Keratinocyte (primary cell): ENCODE data around the gene PRR29. TPM values are rescaled to one million over a fixed set of nuclear protein-coding genes. Genes with fewer than 3 reads are reported as not detected.

Experiments
- DNase-seq: peaks from one replicate; pipeline ENCODE4 v3.0.0-alpha.2; 2011; ENCODE audit warnings: low read depth, missing footprints, low spot score
- FAIRE-seq: peaks from 2 replicates; lab custom pipeline; 2011; peaks lifted over from hg19 to GRCh38; lab: Jason Lieb, UNC
- H2AFZ ChIP-seq: 2 replicates; pipeline ENCODE4 v1.6.0; 2012; ENCODE audit warnings: low read length, control low read depth, inconsistent platforms; ENCODE audit not compliant: control insufficient read depth
- H3K27ac ChIP-seq: 2 replicates; pipeline ENCODE4 v1.5.1; 2011; ENCODE audit warnings: low read length; ENCODE audit not compliant: control insufficient read depth, insufficient read depth
- H3K27me3 ChIP-seq: 3 replicates; pipeline ENCODE4 v1.6.0; 2011; ENCODE audit warnings: low read length; ENCODE audit not compliant: control insufficient read depth, insufficient read depth; ENCODE audit errors: extremely low read depth
- H3K36me3 ChIP-seq, 2 experiments: 2 replicates in 1 of 2; 3 replicates in 1 of 2; pipeline ENCODE4 v1.5.1; 2011; ENCODE audit warnings: low read length in 2 of 2, mild to moderate bottlenecking in 1 of 2; ENCODE audit not compliant: control insufficient read depth in 2 of 2, insufficient read depth in 2 of 2; ENCODE audit errors: extremely low read depth in 1 of 2
- H3K4me1 ChIP-seq: 3 replicates; pipeline ENCODE4 v1.5.1; 2011; ENCODE audit warnings: low read length; ENCODE audit not compliant: control insufficient read depth, insufficient read depth; ENCODE audit errors: extremely low read depth
- H3K4me2 ChIP-seq: 3 replicates; pipeline ENCODE4 v1.6.0; 2011; ENCODE audit warnings: low read depth, low read length; ENCODE audit not compliant: control insufficient read depth, insufficient read depth; ENCODE audit errors: extremely low read depth
- H3K4me3 ChIP-seq, 3 experiments: fragments of 200-600 bp in 1 of 3; sonication (generic) in 1 of 3; 2 replicates in 2 of 3; 3 replicates in 1 of 3; pipeline ENCODE4 v1.5.1; 2011 to 2016; ENCODE audit warnings: low read length in 3 of 3, mild to moderate bottlenecking in 3 of 3, control low read depth in 2 of 3, inconsistent platforms in 1 of 3, low read depth in 1 of 3, mixed read lengths in 1 of 3, mixed run types in 1 of 3, moderate library complexity in 1 of 3; ENCODE audit not compliant: control insufficient read depth in 2 of 3, insufficient read depth in 2 of 3; ENCODE audit errors: extremely low read depth in 1 of 3
- H3K79me2 ChIP-seq: 2 replicates; pipeline ENCODE4 v1.6.0; 2012; ENCODE audit warnings: low read length; ENCODE audit not compliant: control insufficient read depth, insufficient read depth
- H3K9ac ChIP-seq: 3 replicates; pipeline ENCODE4 v1.6.0; 2011; ENCODE audit warnings: low read length; ENCODE audit not compliant: control insufficient read depth, insufficient read depth; ENCODE audit errors: extremely low read depth
- H3K9me1 ChIP-seq: 3 replicates; pipeline ENCODE4 v1.6.0; 2011; ENCODE audit warnings: low read length; ENCODE audit not compliant: control insufficient read depth, insufficient read depth; ENCODE audit errors: extremely low read depth
- H3K9me3 ChIP-seq: 2 replicates; pipeline ENCODE4 v1.5.1; 2012; ENCODE audit warnings: low read depth, low read length; ENCODE audit not compliant: control insufficient read depth
- H4K20me1 ChIP-seq: 3 replicates; pipeline ENCODE4 v1.6.0; 2011; ENCODE audit warnings: low read length; ENCODE audit not compliant: control insufficient read depth, insufficient read depth; ENCODE audit errors: extremely low read depth
- EZH2 ChIP-seq: IDR thresholded peaks from one replicate; pipeline ENCODE4 v1.6.1; 2012; ENCODE audit warnings: inconsistent platforms, mild to moderate bottlenecking, low read length, moderate library complexity
- dilution Hi-C: fragments of 300-500 bp; cut with MboI; formaldehyde crosslinking; loops from one replicate; pipeline ENCODE4 v1.7.0; 2020; ENCODE audit warnings: low sequenced_read_pairs; ENCODE audit not compliant: extremely low pct_ligation_motif_present
- polyA plus RNA-seq, 5 experiments: library from polyadenylated mRNA; depleted of rRNA in 3 of 5; stranded (reverse) in 3 of 5; stranded (forward) in 1 of 5; unstranded in 1 of 5; fragments of >200 nt; gene quantifications; 1 replicate in 1 of 5; 2 replicates in 3 of 5; 3 replicates in 1 of 5; pipeline versions ENCODE4 v1.2.1 to v1.2.3, GENCODE V29; 2011 to 2012; ENCODE audit warnings: missing spikeins in 2 of 5, low read depth in 1 of 5, low replicate concordance in 1 of 5
- TF ChIP-seq, protein P1 (sequence below), 3 experiments: IDR thresholded peaks in 1 of 3; conservative IDR thresholded peaks in 1 of 3; optimal IDR thresholded peaks in 1 of 3; 2 replicates in 2 of 3; 3 replicates in 1 of 3; pipeline versions ENCODE3 to v1.5.1; 2011; ENCODE audit warnings: low read length in 3 of 3, mild to moderate bottlenecking in 3 of 3, moderate library complexity in 2 of 3, control low read depth in 1 of 3, inconsistent platforms in 1 of 3; ENCODE audit not compliant: insufficient read depth in 2 of 3; ENCODE audit errors: extremely low read depth in 1 of 3

PRR29 gene
- polyA plus RNA-seq, 1 donor (not counting 4 experiments of a cell fraction or from before 2014, with no cell fraction given): 0.01 TPM

DNA sequence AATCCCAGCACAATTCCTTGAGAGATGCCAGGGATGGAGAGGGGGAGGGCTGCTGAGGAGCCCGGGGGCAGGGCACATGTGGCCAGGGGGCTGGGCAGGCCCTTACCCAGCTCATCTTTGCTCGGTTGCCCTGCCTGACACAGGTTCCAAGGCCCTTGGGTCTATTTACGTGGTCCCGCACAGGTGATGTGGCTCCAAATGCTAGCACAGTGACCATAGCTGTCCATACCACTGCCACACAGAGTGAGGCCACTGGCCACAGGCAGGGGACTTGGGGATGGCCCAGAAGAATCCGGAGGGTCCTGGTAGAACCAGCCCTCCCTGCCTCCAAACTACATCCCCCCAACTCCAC is 10.0 kb upstream of the PRR29 start:
- no peak overlapping the region for H3K4me3 ChIP-seq

DNA sequence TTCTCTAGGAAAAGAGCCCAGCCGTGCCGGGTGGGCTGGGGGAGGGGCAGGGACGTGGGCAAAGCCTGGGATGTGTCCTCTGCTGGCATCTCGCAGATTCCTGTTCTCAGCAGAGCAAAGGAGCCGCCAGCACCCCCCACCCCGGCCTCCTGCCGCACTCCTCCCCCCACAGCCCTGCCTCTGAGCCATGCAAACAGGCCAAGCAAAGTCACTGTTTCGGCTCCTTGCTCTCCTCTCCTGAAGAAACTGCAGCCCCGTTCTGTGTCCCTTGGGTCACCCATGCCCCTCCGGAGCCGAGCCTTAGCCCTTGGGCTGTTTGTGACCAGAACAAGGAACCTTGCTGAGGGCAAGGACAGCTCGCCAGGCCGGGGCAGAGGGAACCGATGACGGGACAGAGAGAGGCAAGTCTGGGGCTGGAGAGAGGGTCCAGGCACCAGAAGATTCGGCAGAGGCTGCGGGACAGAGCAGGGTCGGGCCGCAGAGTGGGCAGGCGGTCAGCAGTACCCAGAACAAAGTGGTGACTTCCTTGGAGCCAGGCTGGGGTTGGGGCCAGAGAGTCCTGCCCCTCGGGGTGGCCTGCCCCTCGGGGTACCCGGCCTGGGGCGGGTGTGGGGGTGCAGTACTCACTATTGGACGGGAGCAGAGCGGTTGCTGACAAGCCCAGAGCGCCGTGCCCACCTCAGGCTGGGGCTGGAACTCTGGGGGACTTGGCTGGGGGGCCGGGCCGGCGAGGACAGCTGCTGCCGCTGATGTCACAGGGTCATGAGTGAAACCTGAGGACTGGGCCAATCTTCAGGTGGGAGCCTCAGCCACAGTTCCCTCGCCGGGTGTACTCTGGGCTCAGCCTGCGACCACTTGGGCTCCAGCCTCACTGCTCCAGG is 9.2 kb upstream of the PRR29 start:
- Histone ChIP-seq H3K79me2 (no peaks in the 10 kb centered on the region), H2AFZ (no peak overlapping the region), H3K9me3 (no peaks in the 10 kb centered on the region), H3K9ac (no peak overlapping the region), H3K9me1 (no peaks in the 10 kb centered on the region), H3K27me3 (peaks cover 20% of the 10 kb centered on the region), H3K27ac (no peak overlapping the region), H3K4me1 (peaks cover 4% of the 10 kb centered on the region), H3K36me3 (no peaks in the 10 kb centered on the region), H4K20me1 (no peaks in the 10 kb centered on the region), H3K4me3 (no peak overlapping the region), H3K4me2 (no peak overlapping the region)
- TF ChIP-seq EZH2: no peak
- TF ChIP-seq, protein P1, sequence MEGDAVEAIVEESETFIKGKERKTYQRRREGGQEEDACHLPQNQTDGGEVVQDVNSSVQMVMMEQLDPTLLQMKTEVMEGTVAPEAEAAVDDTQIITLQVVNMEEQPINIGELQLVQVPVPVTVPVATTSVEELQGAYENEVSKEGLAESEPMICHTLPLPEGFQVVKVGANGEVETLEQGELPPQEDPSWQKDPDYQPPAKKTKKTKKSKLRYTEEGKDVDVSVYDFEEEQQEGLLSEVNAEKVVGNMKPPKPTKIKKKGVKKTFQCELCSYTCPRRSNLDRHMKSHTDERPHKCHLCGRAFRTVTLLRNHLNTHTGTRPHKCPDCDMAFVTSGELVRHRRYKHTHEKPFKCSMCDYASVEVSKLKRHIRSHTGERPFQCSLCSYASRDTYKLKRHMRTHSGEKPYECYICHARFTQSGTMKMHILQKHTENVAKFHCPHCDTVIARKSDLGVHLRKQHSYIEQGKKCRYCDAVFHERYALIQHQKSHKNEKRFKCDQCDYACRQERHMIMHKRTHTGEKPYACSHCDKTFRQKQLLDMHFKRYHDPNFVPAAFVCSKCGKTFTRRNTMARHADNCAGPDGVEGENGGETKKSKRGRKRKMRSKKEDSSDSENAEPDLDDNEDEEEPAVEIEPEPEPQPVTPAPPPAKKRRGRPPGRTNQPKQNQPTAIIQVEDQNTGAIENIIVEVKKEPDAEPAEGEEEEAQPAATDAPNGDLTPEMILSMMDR (optimal IDR thresholded peaks at IDR 0.05 in 1 of 3, IDR thresholded peaks at IDR 0.05 in 1 of 3, conservative IDR thresholded peaks at IDR 0.05 in 1 of 3; ENCODE audit: extremely low read depth in 1 of 3, insufficient read depth in 2 of 3, low read length in 3 of 3): no peak
- DNase-seq: no peak
- FAIRE-seq: no peak
- dilution Hi-C loops: no loop called here

More for the DNA sequence above, 10.0 kb upstream of the PRR29 start:
- no peak overlapping the region for H3K4me2 ChIP-seq
- H2AFZ ChIP-seq: no peak overlapping the region
- H3K9ac ChIP-seq: no peak overlapping the region
- H3K27ac ChIP-seq: no peak overlapping the region
- H3K27me3 ChIP-seq: peaks cover 16% of the 10 kb centered on the region
- DNase-seq: no peak
- no peaks in the 10 kb centered on the region for H3K9me3 ChIP-seq
- H3K79me2 ChIP-seq: no peaks in the 10 kb centered on the region
- H4K20me1 ChIP-seq: no peaks in the 10 kb centered on the region
- H3K9me1 ChIP-seq: no peaks in the 10 kb centered on the region
- TF ChIP-seq, protein P1 (optimal IDR thresholded peaks at IDR 0.05 in 1 of 3, IDR thresholded peaks at IDR 0.05 in 1 of 3, conservative IDR thresholded peaks at IDR 0.05 in 1 of 3; ENCODE audit: extremely low read depth in 1 of 3, insufficient read depth in 2 of 3, low read length in 3 of 3): no peak
- no peak for TF ChIP-seq EZH2
- no peaks in the 10 kb centered on the region for H3K36me3 ChIP-seq
- FAIRE-seq: no peak
- dilution Hi-C loops: no loop called here
- H3K4me1 ChIP-seq: peaks cover 4% of the 10 kb centered on the region
